Body of pancreas (tissue), 4 donors: ENCODE data around the gene ATP13A2.

ENCODE experiments used
- POLR2A ChIP-seq, 3 donors: fragments of 450-650 bp; IDR thresholded peaks; one replicate each; pipeline ENCODE4 v1.6.1; 2016; ENCODE audit warnings: antibody characterized with exemption in 3 of 3, mild to moderate bottlenecking in 2 of 3
- TF ChIP-seq, protein P1 (sequence below), 7 experiments: fragments of 450-650 bp in 4 of 7; fragments of 200-600 bp in 3 of 7; sonication (generic) in 3 of 7; IDR thresholded peaks; one replicate each; pipeline ENCODE4 v1.5.1; 2016 to 2019; ENCODE audit warnings: antibody characterized with exemption in 7 of 7

DNA sequence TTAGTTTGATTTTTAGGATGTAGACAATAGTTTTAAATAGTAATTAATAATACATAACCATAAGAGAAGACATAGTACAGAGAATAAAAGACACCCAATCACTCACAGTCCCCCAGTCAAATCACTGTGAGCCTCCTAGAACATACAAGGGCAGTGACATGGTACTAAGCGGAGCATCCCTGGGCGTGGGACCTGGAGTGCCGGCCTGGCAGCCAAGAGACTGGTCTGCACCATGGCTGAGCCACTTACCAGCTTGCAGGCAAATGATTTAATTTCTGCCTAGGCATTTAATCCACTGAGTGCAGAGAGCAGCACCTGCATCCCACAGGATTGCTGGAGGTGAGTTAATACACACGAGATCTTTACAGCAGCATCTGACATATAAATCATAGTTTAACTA, 21.8 kb upstream of the ATP13A2 start:
- TF ChIP-seq, protein P1, sequence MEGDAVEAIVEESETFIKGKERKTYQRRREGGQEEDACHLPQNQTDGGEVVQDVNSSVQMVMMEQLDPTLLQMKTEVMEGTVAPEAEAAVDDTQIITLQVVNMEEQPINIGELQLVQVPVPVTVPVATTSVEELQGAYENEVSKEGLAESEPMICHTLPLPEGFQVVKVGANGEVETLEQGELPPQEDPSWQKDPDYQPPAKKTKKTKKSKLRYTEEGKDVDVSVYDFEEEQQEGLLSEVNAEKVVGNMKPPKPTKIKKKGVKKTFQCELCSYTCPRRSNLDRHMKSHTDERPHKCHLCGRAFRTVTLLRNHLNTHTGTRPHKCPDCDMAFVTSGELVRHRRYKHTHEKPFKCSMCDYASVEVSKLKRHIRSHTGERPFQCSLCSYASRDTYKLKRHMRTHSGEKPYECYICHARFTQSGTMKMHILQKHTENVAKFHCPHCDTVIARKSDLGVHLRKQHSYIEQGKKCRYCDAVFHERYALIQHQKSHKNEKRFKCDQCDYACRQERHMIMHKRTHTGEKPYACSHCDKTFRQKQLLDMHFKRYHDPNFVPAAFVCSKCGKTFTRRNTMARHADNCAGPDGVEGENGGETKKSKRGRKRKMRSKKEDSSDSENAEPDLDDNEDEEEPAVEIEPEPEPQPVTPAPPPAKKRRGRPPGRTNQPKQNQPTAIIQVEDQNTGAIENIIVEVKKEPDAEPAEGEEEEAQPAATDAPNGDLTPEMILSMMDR (IDR thresholded peaks at IDR 0.05), result no peak
- TF ChIP-seq POLR2A (IDR thresholded peaks at IDR 0.05), result no peak
